ENCODE measurements around the gene TFIP11. TPM values are rescaled to one million over a fixed set of nuclear protein-coding genes. Genes with fewer than 3 reads are reported as not detected.

Gene TFIP11
- total and polyA plus RNA-seq, 2 of the 13 experiments (the other 11 are each of a cell fraction or from before 2014, with no cell fraction given), result 15.4 to 22.8 TPM

- no TSS peak for BruUV-seq (replicated peaks)
- FAIRE-seq (no peak), DNase-seq (ENCODE audit: low spot score) (no peak), ATAC-seq (no peak)
- no peaks in the 10 kb centered on the region; a peak in 1 of 5 replicates for H3K27me3 ChIP-seq (ENCODE audit: control insufficient read depth in 1 of 2, insufficient read depth in 2 of 2, low read length in 2 of 2)
- no peaks in the 10 kb centered on the region for H3K4me1 ChIP-seq (ENCODE audit: insufficient read depth, low read length)
- H3K4me2 ChIP-seq (ENCODE audit: low read depth, low read length), result no peak overlapping the region
- H3K36me3 ChIP-seq (replicated peaks in 1 of 2; ENCODE audit: control insufficient read depth in 1 of 2, insufficient read depth in 2 of 2, low read length in 2 of 2), result peaks cover 2 to 13% of the 10 kb centered on the region in 2 experiments; a peak in 4 of 5 replicates
- TF ChIP-seq, protein P1, sequence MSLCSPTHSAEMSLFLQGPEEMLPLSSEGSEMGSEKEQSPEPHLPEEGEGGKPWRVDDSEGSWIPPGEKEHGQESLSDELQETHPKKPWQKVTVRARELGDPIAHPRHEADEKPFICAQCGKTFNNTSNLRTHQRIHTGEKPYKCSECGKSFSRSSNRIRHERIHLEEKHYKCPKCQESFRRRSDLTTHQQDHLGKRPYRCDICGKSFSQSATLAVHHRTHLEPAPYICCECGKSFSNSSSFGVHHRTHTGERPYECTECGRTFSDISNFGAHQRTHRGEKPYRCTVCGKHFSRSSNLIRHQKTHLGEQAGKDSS (CRISPR knock-in tag; IDR thresholded peaks at IDR 0.05; ENCODE audit: borderline replicate concordance, low read depth), result no peak
- TF ChIP-seq CHCHD3 (CRISPR knock-in tag; IDR thresholded peaks at IDR 0.05) (no peak), SRF (IDR thresholded peaks at IDR 0.05; ENCODE audit: low read depth, low read length) (no peak), SALL1 (CRISPR knock-in tag; IDR thresholded peaks at IDR 0.05) (no peak), ZNF263 (CRISPR knock-in tag; IDR thresholded peaks at IDR 0.05) (no peak), ZNF432 (CRISPR knock-in tag; IDR thresholded peaks at IDR 0.05; ENCODE audit: borderline replicate concordance) (no peak), ZNF569 (CRISPR knock-in tag; IDR thresholded peaks at IDR 0.05; ENCODE audit: borderline replicate concordance) (no peak), MXI1 (IDR thresholded peaks at IDR 0.05; ENCODE audit: borderline replicate concordance, low read depth, low read length) (no peak), RBAK (CRISPR knock-in tag; IDR thresholded peaks at IDR 0.05) (no peak), SRSF4 (IDR thresholded peaks at IDR 0.05; ENCODE audit: low read depth, low read length, poor library complexity, severe bottlenecking) (no peak), HHEX (CRISPR knock-in tag; IDR thresholded peaks at IDR 0.05) (no peak), MLLT10 (CRISPR knock-in tag; IDR thresholded peaks at IDR 0.05) (no peak), CC2D1A (CRISPR knock-in tag; IDR thresholded peaks at IDR 0.05) (no peak), ZNF335 (CRISPR knock-in tag; IDR thresholded peaks at IDR 0.05) (no peak), CCAR2 (optimal IDR thresholded peaks at IDR 0.05; ENCODE audit: low read depth, low read length) (no peak), ZNF296 (CRISPR knock-in tag; conservative IDR thresholded peaks at IDR 0.05) (no peak), ZNF414 (CRISPR knock-in tag; IDR thresholded peaks at IDR 0.05) (no peak), HNRNPH1 (optimal IDR thresholded peaks at IDR 0.05; ENCODE audit: low read depth, low read length) (no peak), MAFF (IDR thresholded peaks at IDR 0.05; ENCODE audit: low read depth, low read length) (no peak)
- TF ChIP-seq, protein P2, sequence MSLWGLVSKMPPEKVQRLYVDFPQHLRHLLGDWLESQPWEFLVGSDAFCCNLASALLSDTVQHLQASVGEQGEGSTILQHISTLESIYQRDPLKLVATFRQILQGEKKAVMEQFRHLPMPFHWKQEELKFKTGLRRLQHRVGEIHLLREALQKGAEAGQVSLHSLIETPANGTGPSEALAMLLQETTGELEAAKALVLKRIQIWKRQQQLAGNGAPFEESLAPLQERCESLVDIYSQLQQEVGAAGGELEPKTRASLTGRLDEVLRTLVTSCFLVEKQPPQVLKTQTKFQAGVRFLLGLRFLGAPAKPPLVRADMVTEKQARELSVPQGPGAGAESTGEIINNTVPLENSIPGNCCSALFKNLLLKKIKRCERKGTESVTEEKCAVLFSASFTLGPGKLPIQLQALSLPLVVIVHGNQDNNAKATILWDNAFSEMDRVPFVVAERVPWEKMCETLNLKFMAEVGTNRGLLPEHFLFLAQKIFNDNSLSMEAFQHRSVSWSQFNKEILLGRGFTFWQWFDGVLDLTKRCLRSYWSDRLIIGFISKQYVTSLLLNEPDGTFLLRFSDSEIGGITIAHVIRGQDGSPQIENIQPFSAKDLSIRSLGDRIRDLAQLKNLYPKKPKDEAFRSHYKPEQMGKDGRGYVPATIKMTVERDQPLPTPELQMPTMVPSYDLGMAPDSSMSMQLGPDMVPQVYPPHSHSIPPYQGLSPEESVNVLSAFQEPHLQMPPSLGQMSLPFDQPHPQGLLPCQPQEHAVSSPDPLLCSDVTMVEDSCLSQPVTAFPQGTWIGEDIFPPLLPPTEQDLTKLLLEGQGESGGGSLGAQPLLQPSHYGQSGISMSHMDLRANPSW (CRISPR knock-in tag; IDR thresholded peaks at IDR 0.05; ENCODE audit: borderline replicate concordance), result no peak
- H3K9me3 ChIP-seq (ENCODE audit: low read length), result no peaks in the 10 kb centered on the region
- intact Hi-C loops (cut with micrococcal nuclease; ENCODE audit: unreplicated experiment), result no loop called here
- H3K9ac ChIP-seq (ENCODE audit: insufficient read depth, low read depth, low read length), result no peak overlapping the region
- H3K4me3 ChIP-seq (replicated peaks in 1 of 3; ENCODE audit: insufficient read depth in 1 of 3, low read depth in 2 of 3, low read length in 3 of 3), result no peak overlapping the region
- no peaks in the 10 kb centered on the region for H3K79me2 ChIP-seq (ENCODE audit: insufficient read depth, low read length)
- WGBS (ENCODE audit: low lambda C conversion rate), result 79% methylated on average over 17 of the region's 17 CpGs
- no peaks in the 10 kb centered on the region for H4K20me1 ChIP-seq (ENCODE audit: insufficient read depth, low read length)
- ChIA-PET CTCF (ENCODE audit: low intra/inter-chr PET ratio, low total read pairs) (no interaction called here), POLR2A (no interaction called here)
- in situ Hi-C loops (cut with HindIII; ENCODE audit: extremely low pct_ligation_motif_present, low pct_unique_long_range_greater_than_20kb), result no loop called here
- no peak overlapping the region for H3K27ac ChIP-seq (ENCODE audit: extremely low read length, insufficient read depth, low read length)
- no peak overlapping the region for H2AFZ ChIP-seq (ENCODE audit: low read length)
Observed at GRCh38 chr22:26446808-26447515, 65.3 kb downstream of the TFIP11 start.

Measured in HepG2 (cell line).